Choroid plexus epithelial cell (primary cell): ENCODE results near the gene KCNK6.

Experiments
- DNase-seq: peaks from one replicate; pipeline ENCODE4 v3.0.0-alpha.2; 2010; ENCODE audit warnings: low read depth
- H3K4me3 ChIP-seq: 2 replicates; pipeline ENCODE4 v1.5.1; 2011; ENCODE audit warnings: low read depth, mild to moderate bottlenecking, control low read depth, low read length, moderate library complexity
- CTCF ChIP-seq: conservative IDR thresholded peaks from 2 replicates; pipeline ENCODE4 v1.5.1; 2011; ENCODE audit warnings: low read depth, mild to moderate bottlenecking, control low read depth, inconsistent platforms, low read length, moderate library complexity

KCNK6 gene

DNA sequence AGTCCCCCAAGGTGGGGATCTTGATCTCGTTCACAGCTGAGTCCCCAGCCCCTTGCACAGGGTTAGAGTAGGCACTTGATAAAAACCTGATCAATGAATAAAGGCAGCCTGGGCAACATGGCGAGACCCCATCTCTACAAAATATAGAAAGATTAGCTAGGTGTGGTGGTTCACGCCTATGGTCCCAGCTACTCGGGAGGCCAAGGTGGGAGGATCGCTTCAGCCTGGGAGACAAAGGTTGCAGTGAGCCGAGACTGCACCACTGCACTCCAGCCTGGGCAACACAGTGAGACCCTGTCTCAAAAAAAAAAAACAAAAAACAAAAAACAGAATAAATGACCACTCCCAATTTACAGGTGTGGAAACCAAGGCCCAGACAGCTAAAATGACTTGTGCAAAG lies 8.7 kb upstream of the KCNK6 start:
- DNase-seq: no peak
- TF ChIP-seq CTCF: no peak
- H3K4me3 ChIP-seq: no peak overlapping the region

DNA sequence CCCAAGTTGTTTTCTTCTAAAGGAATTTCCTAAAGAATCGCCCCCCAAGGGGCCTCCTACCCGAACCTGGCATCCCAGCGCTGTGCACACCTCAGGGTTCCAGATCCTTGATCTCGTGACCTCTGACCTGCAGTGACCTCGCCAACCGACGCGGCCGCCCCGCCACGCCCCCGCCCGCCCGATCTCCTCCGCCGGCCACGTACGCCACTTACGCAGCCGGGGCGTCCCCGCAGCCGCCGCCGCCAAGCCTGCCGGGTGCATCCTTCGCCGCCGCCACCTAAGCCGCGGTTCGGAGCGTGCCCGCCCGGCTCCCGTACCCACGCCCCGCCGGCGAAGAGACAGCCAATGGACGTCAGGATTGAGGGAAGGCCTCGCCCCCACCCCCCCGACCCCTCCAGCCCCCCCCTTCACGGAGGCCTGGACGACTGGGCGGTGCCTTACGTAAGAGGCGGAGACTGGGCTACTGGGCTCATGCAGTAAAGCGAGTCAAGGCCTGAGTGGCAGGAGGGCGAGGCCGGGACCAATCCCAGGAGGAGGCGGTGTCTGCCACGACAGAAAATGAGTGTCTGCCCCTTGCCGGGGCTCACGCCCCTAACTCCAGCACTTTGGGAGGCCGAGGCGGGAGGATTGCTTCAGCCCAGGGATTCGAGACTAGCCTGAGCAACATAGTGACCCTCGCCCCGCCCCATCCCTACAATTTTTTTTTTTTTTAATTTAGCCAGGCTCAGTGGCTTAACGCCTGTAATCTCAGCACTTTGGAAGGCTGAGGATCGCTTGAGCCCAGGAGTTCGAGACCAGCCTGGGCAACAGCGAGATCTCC lies 3.8 kb upstream of the KCNK6 start, which contains the start of gene YIF1B:
TSS of gene YIF1B (minus strand) at position 291 of the 820 bp plus-strand sequence. CDS start at position 261, 30 bp downstream.
- TF ChIP-seq CTCF: no peak
- peak; percentile 98 for DNase-seq
- peak within 1 kb of the TSS; percentile 75 for H3K4me3 ChIP-seq

- no peak for TF ChIP-seq CTCF
- no peak for DNase-seq
- peak overlapping the region; percentile 54 for H3K4me3 ChIP-seq
These were observed 3.1 kb upstream of the KCNK6 start for GRCh38 chr19:38316477-38317067.

- H3K4me3 ChIP-seq: no peak overlapping the region
- no peak for DNase-seq
- no peak for TF ChIP-seq CTCF
These were observed 2.5 kb upstream of the KCNK6 start for GRCh38 chr19:38317104-38317612.

DNA sequence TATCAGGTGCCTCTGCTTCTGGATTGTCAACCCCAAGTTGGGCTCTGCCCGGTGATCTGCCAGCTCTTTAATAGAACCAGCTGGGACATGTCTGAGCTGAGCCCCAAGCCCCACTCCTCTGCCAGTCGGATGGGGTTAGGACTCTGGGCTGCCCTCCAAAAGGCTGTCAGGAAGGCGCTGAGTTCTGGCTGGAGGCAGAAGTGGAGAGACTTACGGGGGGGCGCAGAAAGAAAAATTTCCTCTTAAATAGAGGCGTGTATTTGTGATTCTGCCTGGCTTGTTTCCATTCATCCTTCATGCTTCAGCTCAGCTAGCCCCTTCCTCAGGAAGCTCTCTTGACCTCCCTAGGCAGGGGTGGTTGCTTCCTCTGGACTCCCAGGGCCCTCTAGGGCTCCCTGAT lies 985 bp upstream of the KCNK6 start:
- DNase-seq: no peak
- no peak for TF ChIP-seq CTCF
- H3K4me3 ChIP-seq: no peak overlapping the region

- no peak for TF ChIP-seq CTCF
- no peak for DNase-seq
- no peak overlapping the region for H3K4me3 ChIP-seq
These were observed 1.3 kb downstream of the KCNK6 start for GRCh38 chr19:38320969-38321339.

DNA sequence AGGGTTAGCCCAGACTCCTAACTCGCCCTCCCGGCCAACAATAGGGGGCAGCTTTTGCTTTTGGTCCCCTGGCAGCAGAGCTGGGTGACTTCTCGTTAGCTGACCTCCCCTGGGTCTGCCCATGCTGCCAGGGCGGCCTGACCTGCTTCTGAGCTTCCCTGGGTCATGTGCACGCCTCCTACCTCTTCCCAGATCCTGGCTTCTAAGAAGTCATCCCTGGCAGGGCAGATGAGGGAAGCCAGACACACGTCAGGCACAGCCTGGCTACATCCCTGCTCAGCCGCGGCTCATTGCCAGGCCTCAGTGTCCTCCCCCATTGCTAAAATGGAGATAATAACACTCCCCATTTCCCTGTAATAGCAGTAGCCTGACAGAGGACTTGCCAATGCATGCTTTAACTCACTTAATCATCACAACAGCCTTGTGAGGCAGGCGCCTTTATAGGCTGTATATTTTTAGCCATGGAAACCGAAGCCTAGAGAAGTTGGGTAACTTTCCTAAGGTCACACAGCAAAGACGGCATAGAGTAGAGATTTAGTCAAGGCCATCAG lies 2.1 kb downstream of the KCNK6 start:
- no peak for TF ChIP-seq CTCF
- DNase-seq: peak; percentile 21
- no peak overlapping the region for H3K4me3 ChIP-seq
